SKM-1 (cell line): ENCODE results near the gene POLR1D.
"Not testable (repeated sequence)": the region's sequence is repeated elsewhere in the genome, so short reads cannot be mapped to it uniquely, and the experiment has no call there.

Experiments
- DNase-seq: peaks from one replicate; lab custom pipeline; 2025; ENCODE audit not compliant: unreplicated experiment; lab: John Stamatoyannopoulos, UW

The POLR1D gene

GRCh38 chr13:27613628-27614027 lies 8.1 kb upstream of the POLR1D start:
- no peak for DNase-seq

- no peak for DNase-seq
Measured at GRCh38 chr13:27617881-27618321, 3.8 kb upstream of the POLR1D start.

GRCh38 chr13:27619093-27619727 lies 2.5 kb upstream of the POLR1D start:
- DNase-seq, result no peak

- DNase-seq, result no peak
Measured at GRCh38 chr13:27619728-27620376, 1.8 kb upstream of the POLR1D start.

GRCh38 chr13:27620377-27621115 lies 1.1 kb upstream of the POLR1D start, which contains the start of gene LNX2:
LNX2 (minus strand) TSS chr13:27620529; CDS start chr13:27581703, 38,826 bp downstream.
- DNase-seq, result peak; percentile 91

- no peak for DNase-seq
Measured at GRCh38 chr13:27621116-27621365, 651 bp upstream of the POLR1D start.

GRCh38 chr13:27622102-27622820 lies 569 bp downstream of the POLR1D start:
- DNase-seq, result no peak

- DNase-seq, result no peak
Measured at GRCh38 chr13:27622881-27623280, 1.2 kb downstream of the POLR1D start.

GRCh38 chr13:27624071-27624470 lies 2.4 kb downstream of the POLR1D start:
- no peak for DNase-seq

GRCh38 chr13:27625839-27626238 lies 4.1 kb downstream of the POLR1D start:
- DNase-seq, result no peak

GRCh38 chr13:27627380-27627779 lies 5.7 kb downstream of the POLR1D start:
- DNase-seq, result no peak

- no peak for DNase-seq
Measured at GRCh38 chr13:27628081-27628480, 6.4 kb downstream of the POLR1D start.

GRCh38 chr13:27628766-27629165 lies 7.1 kb downstream of the POLR1D start:
- not testable (repeated sequence) for DNase-seq

GRCh38 chr13:27631156-27631555 lies 9.5 kb downstream of the POLR1D start:
- no peak for DNase-seq

- DNase-seq, result no peak
Measured at GRCh38 chr13:27631665-27632064, 10.0 kb downstream of the POLR1D start.

GRCh38 chr13:27632214-27632613 lies 10.5 kb downstream of the POLR1D start:
- DNase-seq, result no peak

GRCh38 chr13:27632648-27633047 lies 11.0 kb downstream of the POLR1D start:
- DNase-seq, result no peak

- DNase-seq, result no peak
Measured at GRCh38 chr13:27634231-27634630, 12.5 kb downstream of the POLR1D start.

GRCh38 chr13:27634791-27635190 lies 13.1 kb downstream of the POLR1D start:
- DNase-seq, result no peak

GRCh38 chr13:27635266-27635665 lies 13.6 kb downstream of the POLR1D start:
- peak; percentile 64 for DNase-seq

- no peak for DNase-seq
Measured at GRCh38 chr13:27636589-27637288, 15.0 kb downstream of the POLR1D start.
